Measurements from ENCODE around the gene TNFSF9. TPM values are rescaled to one million over a fixed set of nuclear protein-coding genes. Genes with fewer than 3 reads are reported as not detected.
"Not testable (repeated sequence)": the region's sequence is repeated elsewhere in the genome, so short reads cannot be mapped to it uniquely, and the experiment has no call there.

The TNFSF9 gene
- total and polyA plus RNA-seq, 5 experiments from 2014 or later, result 0.25 to 1.0 (median 0.42) TPM; not detected in 1

DNA sequence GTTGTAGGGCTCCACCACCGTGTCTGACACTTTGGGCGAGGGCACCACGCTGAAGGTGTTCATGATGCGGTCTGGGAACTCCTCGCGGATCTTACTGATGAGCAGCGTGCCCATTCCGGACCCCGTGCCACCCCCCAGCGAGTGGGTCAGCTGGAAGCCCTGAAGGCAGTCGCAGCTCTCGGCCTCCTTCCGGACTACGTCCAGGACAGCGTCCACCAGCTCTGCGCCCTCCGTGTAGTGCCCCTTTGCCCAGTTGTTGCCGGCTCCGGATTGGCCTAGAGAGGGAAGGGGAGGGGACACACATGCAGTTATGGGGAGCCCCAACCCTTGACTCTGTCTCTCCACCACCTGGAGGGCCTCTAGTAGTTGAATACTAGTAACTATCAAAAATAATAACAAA lies 34.9 kb upstream of the TNFSF9 start:
- H3K36me3 Mint-ChIP-seq, result peaks cover 4 to 8% (median 4%) of the 10 kb centered on the region in 3 donors
- POLR2A ChIA-PET, result no interaction called here
- ATAC-seq (no peak), DNase-seq (no peak)
- H3K4me1 Mint-ChIP-seq, result peaks cover 0 to 14% (median 6%) of the 10 kb centered on the region in 4 donors
- H3K9me3 Mint-ChIP-seq, result peaks cover 0 to 4% (median 0%) of the 10 kb centered on the region in 9 donors
- H3K27me3 Mint-ChIP-seq, result peaks cover 0 to 2% (median 0%) of the 10 kb centered on the region in 5 donors
- H3K4me3 Mint-ChIP-seq, result no peak overlapping the region
- H3K27ac Mint-ChIP-seq, result no peak overlapping the region

DNA sequence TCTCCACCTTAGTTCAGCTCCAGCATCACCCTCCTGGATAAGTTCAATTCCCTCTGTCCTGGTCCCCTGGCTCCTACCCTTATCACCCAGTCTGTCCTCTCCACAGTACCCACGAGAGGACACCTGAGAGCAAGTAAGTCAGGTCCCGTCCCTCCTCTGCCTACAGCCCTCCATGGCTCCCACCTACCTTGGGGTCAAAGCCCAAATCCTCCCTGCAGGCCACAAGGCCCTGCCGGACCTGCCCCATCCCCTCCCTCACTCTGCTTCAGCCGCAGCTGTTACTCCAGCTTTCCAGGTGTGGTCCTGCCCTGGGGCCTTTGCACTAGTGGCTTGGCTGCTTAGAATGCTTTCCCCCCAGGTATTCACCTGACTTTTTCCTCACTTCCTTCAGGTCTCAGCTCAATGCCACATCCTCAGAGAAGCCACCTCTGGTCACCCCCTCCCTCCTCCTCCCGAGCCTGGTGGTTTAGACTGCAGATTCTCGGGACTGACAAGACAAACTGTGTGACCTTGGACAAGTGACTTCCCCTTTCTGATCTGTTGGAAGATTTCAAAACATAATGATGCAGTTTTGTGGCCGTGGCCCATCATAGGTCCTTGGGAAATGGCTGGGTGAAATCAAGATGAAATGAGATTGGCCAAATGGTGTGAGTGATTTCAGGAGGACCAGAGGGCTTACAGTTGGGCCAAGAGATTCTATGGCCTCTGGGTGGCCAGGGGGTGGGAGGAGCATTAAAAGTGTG lies 32.4 kb upstream of the TNFSF9 start:
- peaks cover 6 to 23% (median 13%) of the 10 kb centered on the region in 4 donors for H3K4me1 Mint-ChIP-seq
- H3K36me3 Mint-ChIP-seq, result peaks cover 0 to 4% (median 4%) of the 10 kb centered on the region in 3 donors
- no peaks in the 10 kb centered on the region for H3K9me3 Mint-ChIP-seq
- POLR2A ChIA-PET, result interaction anchor here (0.6 to 1.4 kb wide), 4 partner anchors 9 to 369 kb away, joined by 3 to 6 read pairs (median 4); no protein-coding TSS in a partner anchor
- no peak for DNase-seq
- no peak overlapping the region for H3K4me3 Mint-ChIP-seq
- no peak for ATAC-seq
- H3K27me3 Mint-ChIP-seq, result peaks cover 0 to 3% (median 0%) of the 10 kb centered on the region in 5 donors
- peak overlapping the region in 3 of 10 donors; percentile 20 to 65 (median 58) for H3K27ac Mint-ChIP-seq

DNA sequence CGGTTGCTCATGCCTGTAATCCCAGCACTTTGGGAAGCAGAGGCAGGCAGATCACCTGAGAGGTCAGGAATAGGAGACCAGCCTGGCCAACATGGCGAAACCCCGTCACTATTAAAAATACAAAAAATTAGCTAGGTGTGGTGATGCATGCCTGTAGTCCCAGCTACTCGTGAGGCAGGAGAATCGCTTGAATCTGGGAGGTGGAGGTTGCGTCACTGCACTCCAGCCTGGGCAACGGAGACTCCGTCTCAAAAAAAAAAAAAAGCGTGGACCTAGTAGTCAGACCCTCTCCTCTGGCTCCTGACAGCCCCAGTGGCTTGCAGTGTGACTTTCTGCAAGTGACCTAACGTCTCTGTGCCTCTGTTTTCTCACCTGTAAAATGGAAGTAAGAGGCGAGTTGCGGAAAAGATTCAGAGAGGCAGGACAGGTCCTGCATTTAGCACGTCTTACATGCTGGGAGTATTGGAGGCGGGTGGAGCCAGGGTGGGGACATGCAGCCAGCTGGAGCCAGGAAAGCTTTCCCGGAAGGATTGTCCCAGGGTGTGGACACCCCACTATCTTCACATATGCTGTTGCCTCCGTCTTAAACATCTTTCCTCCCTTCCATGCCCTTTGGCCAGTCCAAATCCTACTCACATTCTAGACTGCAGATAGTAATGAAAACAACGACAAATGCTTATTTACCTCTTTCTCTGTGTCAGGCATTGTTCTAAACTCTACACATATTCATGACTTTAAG lies 31.6 kb upstream of the TNFSF9 start:
- H3K27me3 Mint-ChIP-seq, result peaks cover 0 to 5% (median 0%) of the 10 kb centered on the region in 5 donors
- H3K4me1 Mint-ChIP-seq, result peaks cover 9 to 23% (median 15%) of the 10 kb centered on the region in 4 donors
- DNase-seq, result no peak
- peak overlapping the region in 1 of 10 donors; percentile 47 for H3K4me3 Mint-ChIP-seq
- peaks cover 0 to 4% (median 4%) of the 10 kb centered on the region in 3 donors for H3K36me3 Mint-ChIP-seq
- ATAC-seq, result no peak
- H3K27ac Mint-ChIP-seq, result peak overlapping the region in 3 of 10 donors; percentile 14 to 31 (median 20)
- POLR2A ChIA-PET, result interaction anchor here (0.6 to 0.8 kb wide), 3 partner anchors 18 to 368 kb away, joined by 3 to 11 read pairs (median 6); partner anchors contain the start of gene DENND1C
- no peaks in the 10 kb centered on the region for H3K9me3 Mint-ChIP-seq

DNA sequence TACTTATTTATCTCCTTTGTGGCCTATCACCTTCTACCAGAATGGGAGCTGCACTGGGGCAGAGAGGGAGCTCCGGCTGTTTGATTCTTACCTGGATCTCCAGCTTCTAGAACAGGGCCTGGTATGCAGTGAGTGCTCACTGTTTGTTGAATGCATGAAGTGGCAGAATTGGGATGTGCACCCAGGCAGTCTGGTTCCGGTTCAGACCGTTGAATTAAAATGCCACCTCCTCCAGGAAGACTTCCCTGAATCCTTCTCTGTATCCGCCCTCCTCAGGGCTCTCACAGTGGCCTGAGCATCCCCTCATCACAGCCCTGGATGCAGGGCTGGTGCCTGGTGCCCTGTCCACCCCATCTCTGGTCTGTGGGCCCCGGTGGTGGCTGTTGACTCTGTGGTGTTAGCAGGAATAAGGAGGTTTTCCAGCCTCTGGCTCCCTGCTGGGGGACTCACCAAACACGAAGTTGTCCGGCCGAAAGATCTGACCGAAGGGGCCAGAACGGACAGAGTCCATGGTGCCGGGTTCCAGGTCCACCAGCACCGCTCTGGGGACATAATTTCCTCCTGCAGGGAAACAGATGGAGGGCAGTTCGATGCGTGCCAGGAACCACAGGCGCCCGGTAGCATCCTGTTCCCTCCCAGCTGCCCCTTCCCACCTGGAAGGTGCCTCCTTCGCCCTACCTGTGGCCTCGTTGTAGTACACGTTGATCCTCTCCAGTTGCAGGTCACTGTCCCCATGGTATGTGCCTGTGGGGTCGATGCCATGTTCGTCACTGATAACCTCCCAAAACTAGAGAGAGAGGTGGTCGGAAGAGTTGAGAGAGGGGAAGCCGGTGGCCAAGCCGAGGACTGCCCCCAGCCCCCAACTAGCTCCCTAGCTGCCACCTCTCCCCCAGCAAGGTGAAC lies 29.7 kb upstream of the TNFSF9 start:
- Mint-ChIP-seq H3K4me3 (peak overlapping the region; percentile 85 to 96 (median 90)), H3K36me3 (peaks cover 0 to 2% (median 0%) of the 10 kb centered on the region in 3 donors), H3K9me3 (no peaks in the 10 kb centered on the region), H3K27me3 (peaks cover 0 to 5% (median 0%) of the 10 kb centered on the region in 5 donors), H3K4me1 (peaks cover 5 to 29% (median 21%) of the 10 kb centered on the region in 4 donors), H3K27ac (peak overlapping the region in 8 of 10 donors; percentile 43 to 90 (median 77))
- ATAC-seq (no peak), DNase-seq (no peak)
- POLR2A ChIA-PET, result interaction anchor here (0.9 to 1.2 kb wide), 3 partner anchors 14 to 42 kb away, joined by 3 to 5 read pairs (median 4); partner anchors contain the start of gene SLC25A23

DNA sequence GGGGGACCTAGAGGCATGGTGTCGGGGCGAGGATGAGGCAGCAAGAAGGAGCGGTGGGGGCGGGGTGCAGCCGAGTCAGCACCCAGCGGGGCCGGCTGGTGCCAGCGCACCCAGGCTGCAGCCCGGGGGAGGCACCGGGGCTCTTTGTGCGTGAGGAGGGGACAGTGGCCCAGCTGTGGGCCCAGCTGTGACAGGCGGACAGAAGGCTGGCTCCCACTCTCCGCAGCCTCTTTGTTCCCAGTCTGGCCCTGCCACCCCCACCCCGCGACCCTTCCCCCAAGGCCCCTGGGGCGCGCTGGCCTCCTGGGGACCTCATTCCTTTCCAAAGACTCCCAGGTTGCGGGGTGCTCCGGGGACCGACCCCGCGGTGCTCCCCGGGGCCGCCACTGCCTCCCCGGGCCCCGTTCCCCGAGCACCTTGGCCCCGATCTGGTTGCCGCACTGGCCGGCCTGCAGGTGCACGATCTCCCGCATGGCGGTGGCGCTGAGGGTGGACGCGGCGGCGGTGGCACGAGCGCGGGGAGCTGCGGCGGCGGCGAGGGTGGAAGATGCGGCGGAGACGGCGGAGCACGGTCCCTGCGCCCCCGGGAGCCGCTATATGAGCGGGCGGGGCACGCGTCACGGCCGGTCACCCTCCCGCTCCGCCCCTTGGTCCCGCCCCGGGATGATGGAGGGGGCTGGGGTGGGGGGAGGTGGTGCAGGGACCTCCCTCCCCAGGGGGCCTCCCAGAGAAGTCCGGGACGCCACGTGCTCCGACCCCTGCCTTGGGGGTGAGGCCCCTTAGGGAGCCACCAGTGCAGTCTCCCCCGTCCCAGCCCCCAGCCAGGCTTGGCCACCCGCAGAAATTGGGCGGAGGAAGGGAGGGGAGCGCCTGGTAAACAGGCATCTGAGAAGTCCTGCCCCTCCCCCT lies 28.8 kb upstream of the TNFSF9 start, which contains the start of gene TUBB4A:
TUBB4A (minus strand) TSS at position 570 of the 909 bp plus-strand sequence; CDS start at position 473, 97 bp downstream.
- Mint-ChIP-seq H3K36me3 (peaks cover 0 to 2% (median 0%) of the 10 kb centered on the region in 3 donors), H3K27ac (peak within 1 kb of the TSS in 9 of 10 donors; percentile 43 to 90 (median 75))
- peak; percentile 44 to 71 for ATAC-seq

DNA sequence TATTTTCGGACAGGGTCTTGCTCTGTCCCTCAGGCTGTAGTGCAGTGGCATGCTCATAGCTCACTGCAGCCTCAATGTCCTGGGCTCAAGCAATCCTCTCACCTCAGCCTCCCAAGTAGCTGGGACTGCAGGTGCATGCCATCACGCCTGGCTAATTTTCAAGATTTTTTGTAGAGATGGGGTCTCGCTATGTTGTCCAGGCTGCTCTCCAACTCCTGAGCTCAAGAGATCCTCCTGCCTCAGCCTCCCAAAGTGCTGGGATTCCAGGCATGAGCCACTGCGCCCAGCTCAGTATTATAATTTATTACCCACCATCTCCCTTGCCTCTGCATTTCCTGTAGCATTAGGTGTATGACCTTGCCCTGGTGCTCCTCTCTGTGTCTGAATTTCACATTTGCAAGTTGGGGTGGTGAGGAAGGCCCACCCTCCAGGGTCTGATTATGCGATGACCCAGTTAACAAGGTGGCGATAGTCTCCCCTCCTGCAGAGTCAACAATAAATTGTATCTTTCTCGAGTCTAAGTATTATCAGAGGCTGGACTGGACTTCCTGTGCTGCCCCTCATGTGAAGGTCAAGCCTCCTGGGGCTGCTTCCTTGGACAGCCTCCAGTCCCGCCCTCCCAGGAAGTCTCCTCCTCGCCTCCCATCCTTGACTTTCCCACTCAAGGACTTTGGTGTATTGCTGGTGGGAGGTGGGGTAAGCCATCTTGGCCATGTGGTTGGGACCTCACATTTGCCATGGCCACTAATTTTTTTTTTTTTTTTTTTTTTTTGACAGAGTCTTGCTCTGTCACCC lies 27.2 kb upstream of the TNFSF9 start:
- DNase-seq, result no peak
- H3K27me3 Mint-ChIP-seq, result peaks cover 0 to 5% (median 0%) of the 10 kb centered on the region in 5 donors
- peak overlapping the region; percentile 56 to 85 (median 69) for H3K4me3 Mint-ChIP-seq
- H3K27ac Mint-ChIP-seq, result peak overlapping the region in 3 of 10 donors; percentile 15 to 28 (median 20)
- POLR2A ChIA-PET, result interaction anchor here (0.6 to 1.9 kb wide), 4 partner anchors 13 to 432 kb away, joined by 3 to 10 read pairs (median 3); partner anchors contain the start of genes ALKBH7 and DENND1C
- peaks cover 5 to 23% (median 19%) of the 10 kb centered on the region in 4 donors for H3K4me1 Mint-ChIP-seq
- H3K36me3 Mint-ChIP-seq, result peaks cover 0 to 2% (median 0%) of the 10 kb centered on the region in 3 donors
- H3K9me3 Mint-ChIP-seq, result no peaks in the 10 kb centered on the region
- ATAC-seq, result no peak

More for the DNA sequence above, 28.8 kb upstream of the TNFSF9 start, which contains the start of gene TUBB4A:
- Mint-ChIP-seq H3K4me3 (peak within 1 kb of the TSS; percentile 85 to 96 (median 90)), H3K27me3 (peaks cover 0 to 5% (median 0%) of the 10 kb centered on the region in 5 donors), H3K4me1 (peaks cover 5 to 29% (median 21%) of the 10 kb centered on the region in 4 donors), H3K9me3 (no peaks in the 10 kb centered on the region)
- POLR2A ChIA-PET, result interaction anchor here (0.8 to 1.9 kb wide), 5 partner anchors 15 to 43 kb away, joined by 3 to 10 read pairs (median 4); partner anchors contain the start of genes DENND1C and SLC25A23
- peak in 8 of 10 donors; percentile 24 to 68 (median 38) for DNase-seq

DNA sequence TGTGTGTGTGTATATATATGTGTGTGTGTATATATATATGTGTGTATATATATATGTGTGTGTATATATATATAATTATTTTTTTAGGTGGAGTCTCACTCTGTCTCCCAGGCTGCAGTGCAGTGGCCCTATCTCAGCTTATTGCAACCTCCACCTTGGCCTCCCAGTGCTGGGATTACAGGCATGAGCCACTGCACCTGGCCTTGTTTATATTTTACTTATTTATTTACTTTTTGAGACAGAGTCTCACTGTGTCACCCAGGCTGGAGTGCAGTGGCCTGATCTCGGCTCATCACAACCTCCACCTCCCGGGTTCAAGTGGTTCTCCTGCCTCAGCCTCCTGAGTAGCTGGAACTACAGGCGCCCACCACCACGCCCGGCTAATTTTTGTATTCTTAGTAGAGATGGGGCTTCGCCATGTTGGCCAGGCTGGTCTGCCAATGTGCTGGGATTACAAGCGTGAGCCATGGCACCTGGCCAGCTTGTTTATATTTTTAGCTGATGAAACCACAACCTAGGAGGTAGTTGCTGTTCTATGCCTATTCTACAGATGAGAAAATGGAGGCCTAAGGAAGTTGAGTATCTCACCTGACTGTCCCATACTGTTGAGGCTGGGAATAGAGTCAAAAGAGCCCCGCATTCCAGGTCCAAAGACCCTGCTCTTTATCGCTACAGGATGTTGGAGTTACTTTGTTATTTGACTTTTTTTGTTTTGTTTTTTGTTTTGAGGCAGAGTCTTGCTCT lies 22.6 kb upstream of the TNFSF9 start:
- H3K27me3 Mint-ChIP-seq, DNase-seq, ATAC-seq, H3K4me3 Mint-ChIP-seq, H3K9me3 Mint-ChIP-seq, H3K4me1 Mint-ChIP-seq, H3K27ac Mint-ChIP-seq, H3K36me3 Mint-ChIP-seq: not testable (repeated sequence)
- POLR2A ChIA-PET, result interaction anchor here (0.6 to 1.0 kb wide), 5 partner anchors 10 to 1949 kb away, joined by 3 to 4 read pairs (median 3); partner anchors contain the start of gene DENND1C

DNA sequence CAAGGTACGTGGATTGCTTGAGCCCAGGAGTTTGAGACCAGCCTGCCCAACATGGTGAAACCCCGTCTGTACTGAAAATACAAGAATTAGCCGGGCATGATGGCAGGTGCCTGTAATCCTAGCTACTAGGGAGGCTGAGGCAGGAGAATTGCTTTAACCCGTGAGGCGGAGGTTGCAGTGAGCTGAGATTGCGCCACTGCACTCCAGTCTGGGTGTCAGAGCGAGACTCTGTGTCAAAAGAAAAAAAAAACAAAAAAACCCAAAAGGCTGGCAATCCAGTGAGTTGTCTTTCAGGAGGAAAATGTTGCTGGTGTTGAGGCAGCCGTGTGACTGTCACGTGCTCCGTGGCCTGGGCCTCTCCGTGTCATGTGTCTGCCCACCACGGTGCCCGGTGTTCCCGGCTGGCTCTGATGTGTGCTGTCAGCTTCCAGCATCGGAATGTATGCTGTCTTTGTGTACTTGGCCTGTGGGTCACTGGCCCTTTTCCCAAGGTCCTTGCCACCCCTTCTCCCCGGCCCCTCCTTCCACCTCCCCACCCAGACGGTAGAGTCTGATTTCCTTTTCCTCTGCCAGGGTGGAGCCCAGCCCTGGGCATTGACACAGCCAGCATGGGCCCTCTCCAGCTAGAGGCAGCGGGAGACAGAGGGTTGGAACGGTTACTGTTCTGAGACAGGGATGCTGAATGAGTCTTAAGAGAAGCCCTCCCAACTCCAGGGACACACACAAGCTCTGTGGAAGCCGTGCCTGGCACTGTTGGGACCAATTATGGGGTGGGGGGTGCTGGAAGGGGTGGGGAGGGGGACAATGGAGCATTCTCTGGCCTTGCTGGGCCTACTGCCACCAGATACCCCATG lies 21.5 kb upstream of the TNFSF9 start:
- H3K27ac Mint-ChIP-seq, result no peak overlapping the region
- ATAC-seq (no peak), DNase-seq (no peak)
- POLR2A ChIA-PET, result interaction anchor here (0.6 kb wide), 2 partner anchors 137 to 317 kb away, joined by 3 to 4 read pairs; no protein-coding TSS in a partner anchor
- H3K9me3 Mint-ChIP-seq, result no peaks in the 10 kb centered on the region
- H3K4me1 Mint-ChIP-seq, result peaks cover 0 to 8% (median 6%) of the 10 kb centered on the region in 4 donors
- no peaks in the 10 kb centered on the region for H3K36me3 Mint-ChIP-seq
- no peaks in the 10 kb centered on the region for H3K27me3 Mint-ChIP-seq
- H3K4me3 Mint-ChIP-seq, result no peak overlapping the region

DNA sequence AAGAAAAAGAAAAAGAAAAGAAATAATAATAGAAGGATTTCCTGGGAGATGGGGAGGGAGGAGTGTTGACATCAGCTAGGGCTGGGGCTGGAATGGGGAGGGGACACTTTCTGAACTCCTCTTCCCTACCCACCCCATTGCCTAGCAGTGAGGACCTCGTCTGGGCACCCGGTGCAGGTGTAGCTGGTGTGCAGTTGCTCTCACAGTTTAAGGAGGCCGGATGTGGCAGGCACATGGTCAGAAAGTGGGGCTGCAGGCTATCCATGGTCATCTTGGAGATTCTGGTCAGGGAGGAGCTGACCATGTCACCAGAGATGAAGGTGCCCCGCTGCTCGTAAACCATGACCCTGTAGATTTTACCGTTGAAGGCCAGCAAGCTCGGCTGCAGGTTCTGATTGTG lies 20.2 kb upstream of the TNFSF9 start:
- no peaks in the 10 kb centered on the region for H3K36me3 Mint-ChIP-seq
- DNase-seq, result no peak

More for the DNA sequence above, 20.2 kb upstream of the TNFSF9 start:
- POLR2A ChIA-PET, result no interaction called here
- H3K4me3 Mint-ChIP-seq, result no peak overlapping the region
- peaks cover 2 to 7% (median 3%) of the 10 kb centered on the region in 4 donors for H3K4me1 Mint-ChIP-seq
- no peak overlapping the region for H3K27ac Mint-ChIP-seq
- H3K27me3 Mint-ChIP-seq, result no peaks in the 10 kb centered on the region
- ATAC-seq, result no peak
- H3K9me3 Mint-ChIP-seq, result no peaks in the 10 kb centered on the region
